H1 (cell line): Measurements from ENCODE around the gene RGS16. TPM values are rescaled to one million over a fixed set of nuclear protein-coding genes. Genes with fewer than 3 reads are reported as not detected.

Experiments
- CTCF ChIA-PET: fragments of 300-600 bp; sonication (Branson Sonifier 250); formaldehyde crosslinking; loops from one replicate; lab custom pipeline; 2021; ENCODE audit not compliant: partially characterized antibody; lab: Charles Lee
- POLR2A ChIA-PET: fragments of 300-600 bp; sonication (Branson Sonifier 250); formaldehyde crosslinking; loops from one replicate; lab custom pipeline; 2021; ENCODE audit warnings: inconsistent platforms; ENCODE audit not compliant: partially characterized antibody; lab: Charles Lee
- DNase-seq, 2 experiments: peaks; one replicate each; pipeline versions ENCODE4 v3.0.0 to v3.0.0-alpha.2; 2010 to 2022; ENCODE audit warnings: low spot score in 2 of 2, low read depth in 1 of 2, mixed read lengths in 1 of 2
- FAIRE-seq: peaks from 2 replicates; lab custom pipeline; 2011; peaks lifted over from hg19 to GRCh38; lab: Jason Lieb, UNC
- H2AFZ ChIP-seq: 2 replicates; pipeline ENCODE4 v1.8.1; 2012; ENCODE audit warnings: low read length, inconsistent platforms
- H2AK5ac ChIP-seq: 2 replicates; pipeline ENCODE4 v1.6.1; 2013; ENCODE audit warnings: low read depth, low read length
- H2BK120ac ChIP-seq: replicated peaks from 2 replicates; pipeline ENCODE3; 2013; ENCODE audit warnings: low read depth, low read length, inconsistent platforms
- H2BK12ac ChIP-seq: 2 replicates; pipeline ENCODE4 v1.6.1; 2013; ENCODE audit warnings: low read depth, low read length
- H2BK15ac ChIP-seq: 2 replicates; pipeline ENCODE4 v1.6.1; 2013; ENCODE audit warnings: low read length
- H2BK20ac ChIP-seq: 2 replicates; pipeline ENCODE4 v1.6.1; 2013; ENCODE audit warnings: low read length
- H2BK5ac ChIP-seq: 2 replicates; pipeline ENCODE4 v1.6.1; 2013; ENCODE audit warnings: low read depth, low read length
- H3K14ac ChIP-seq: 2 replicates; pipeline ENCODE4 v1.6.1; 2013; ENCODE audit warnings: inconsistent platforms; ENCODE audit not compliant: insufficient read length
- H3K18ac ChIP-seq: 2 replicates; pipeline ENCODE4 v1.6.1; 2013; ENCODE audit warnings: low read length; ENCODE audit errors: extremely low read depth
- H3K23ac ChIP-seq: 2 replicates; pipeline ENCODE4 v1.6.1; 2013; ENCODE audit warnings: inconsistent platforms; ENCODE audit not compliant: insufficient read length
- H3K23me2 ChIP-seq: 2 replicates; pipeline ENCODE4 v1.6.1; 2013; ENCODE audit warnings: low read depth, low read length
- H3K27ac ChIP-seq: 2 replicates; pipeline ENCODE4 v1.6.1; 2011; ENCODE audit warnings: low read depth, low read length, inconsistent platforms
- H3K27me3 ChIP-seq, 4 experiments: replicated peaks in 1 of 4; 1 replicate in 1 of 4; 2 replicates in 3 of 4; pipeline versions ENCODE4 v1.6.1 to v1.8.1; 2011 to 2013; ENCODE audit warnings: low read length in 3 of 4, mild to moderate bottlenecking in 3 of 4, inconsistent platforms in 2 of 4, mixed read lengths in 2 of 4, moderate library complexity in 1 of 4; ENCODE audit not compliant: control insufficient read depth in 3 of 4, insufficient read depth in 3 of 4; ENCODE audit errors: extremely low read depth in 1 of 4
- H3K36me3 ChIP-seq, 4 experiments: 2 replicates each; pipeline versions ENCODE4 v1.6.1 to v1.8.1; 2011 to 2013; ENCODE audit warnings: mild to moderate bottlenecking in 4 of 4, low read length in 3 of 4, moderate library complexity in 2 of 4, control low read depth in 1 of 4, inconsistent platforms in 1 of 4; ENCODE audit not compliant: insufficient read depth in 4 of 4, control insufficient read depth in 2 of 4
- H3K4ac ChIP-seq: replicated peaks from 2 replicates; pipeline ENCODE3; 2013; ENCODE audit warnings: low read length, low read depth, mixed read lengths, inconsistent platforms; ENCODE audit not compliant: insufficient read length
- H3K4me1 ChIP-seq, 4 experiments: replicated peaks in 1 of 4; 1 replicate in 1 of 4; 2 replicates in 3 of 4; pipeline versions ENCODE4 v1.6.1 to v1.8.1; 2011 to 2013; ENCODE audit warnings: low read length in 3 of 4, inconsistent platforms in 2 of 4, mixed read lengths in 1 of 4; ENCODE audit not compliant: insufficient read depth in 4 of 4, control insufficient read depth in 3 of 4
- H3K4me2 ChIP-seq, 2 experiments: 2 replicates each; pipeline versions ENCODE4 v1.6.1 to v1.8.1; 2011 to 2013; ENCODE audit warnings: low read depth in 2 of 2, low read length in 2 of 2, control low read depth in 1 of 2, inconsistent platforms in 1 of 2, mild to moderate bottlenecking in 1 of 2; ENCODE audit not compliant: insufficient read depth in 1 of 2
- H3K4me3 ChIP-seq, 4 experiments: fragments of 200-600, 300-600 bp in 1 of 4; sonication (generic), shearing (Covaris generic), sonication (Bioruptor Twin) in 1 of 4; 2 replicates each; pipeline versions ENCODE4 v1.5.1 to v1.8.1; 2011 to 2016; ENCODE audit warnings: low read length in 4 of 4, low read depth in 3 of 4, control low read depth in 2 of 4, inconsistent platforms in 2 of 4, mild to moderate bottlenecking in 2 of 4, mixed read lengths in 1 of 4, moderate library complexity in 1 of 4; ENCODE audit not compliant: insufficient read depth in 2 of 4; ENCODE audit errors: extremely low read depth in 1 of 4
- H3K56ac ChIP-seq: replicated peaks from 2 replicates; pipeline ENCODE3; 2013; ENCODE audit warnings: low read depth, mild to moderate bottlenecking, mixed read lengths, low read length, inconsistent platforms; ENCODE audit not compliant: insufficient read length
- H3K79me1 ChIP-seq: 2 replicates; pipeline ENCODE4 v1.6.1; 2013; ENCODE audit warnings: low read depth, low read length, control low read depth
- H3K79me2 ChIP-seq, 2 experiments: 2 replicates each; pipeline versions ENCODE4 v1.6.1 to v1.8.1; 2012 to 2013; ENCODE audit warnings: low read length in 2 of 2, mild to moderate bottlenecking in 2 of 2, inconsistent platforms in 1 of 2; ENCODE audit not compliant: insufficient read depth in 2 of 2, control insufficient read depth in 1 of 2
- H3K9ac ChIP-seq, 4 experiments: replicated peaks in 1 of 4; 1 replicate in 1 of 4; 2 replicates in 3 of 4; pipeline versions ENCODE4 v1.6.1 to v1.8.1; 2011 to 2013; ENCODE audit warnings: low read depth in 3 of 4, low read length in 3 of 4, control low read depth in 2 of 4, mild to moderate bottlenecking in 2 of 4, moderate library complexity in 2 of 4, inconsistent platforms in 1 of 4; ENCODE audit errors: extremely low read depth in 1 of 4
- H3K9me3 ChIP-seq, 2 experiments: 2 replicates each; pipeline versions ENCODE4 v1.6.1 to v1.8.1; 2012 to 2013; ENCODE audit warnings: mild to moderate bottlenecking in 2 of 2, moderate library complexity in 2 of 2, control low read depth in 1 of 2, inconsistent platforms in 1 of 2, low read depth in 1 of 2, low read length in 1 of 2, mixed read lengths in 1 of 2; ENCODE audit not compliant: insufficient read depth in 2 of 2
- H4K20me1 ChIP-seq, 2 experiments: replicated peaks in 1 of 2; 2 replicates each; pipeline versions ENCODE3 to v1.8.1; 2011 to 2013; ENCODE audit warnings: inconsistent platforms in 2 of 2, low read length in 2 of 2, mild to moderate bottlenecking in 1 of 2; ENCODE audit not compliant: insufficient read depth in 2 of 2, control insufficient read depth in 1 of 2
- H4K5ac ChIP-seq: 2 replicates; pipeline ENCODE4 v1.6.1; 2013; ENCODE audit warnings: low read length, low read depth, mixed read lengths, inconsistent platforms; ENCODE audit not compliant: insufficient read length
- H4K8ac ChIP-seq: 2 replicates; pipeline ENCODE4 v1.8.0; 2013; ENCODE audit warnings: mild to moderate bottlenecking, moderate library complexity, low read length, inconsistent platforms; ENCODE audit not compliant: insufficient read depth; ENCODE audit errors: extremely low read depth
- H4K91ac ChIP-seq: replicated peaks from 2 replicates; pipeline ENCODE3; 2013; ENCODE audit warnings: low read length, mixed read lengths, inconsistent platforms; ENCODE audit not compliant: insufficient read length
- ASH2L ChIP-seq: fragments of 200-600, 300-600 bp; sonication (generic); IDR thresholded peaks from one replicate; pipeline ENCODE4 v1.7.1; 2017; ENCODE audit warnings: low read length
- E2F6 ChIP-seq: IDR thresholded peaks from 2 replicates; pipeline ENCODE4 v1.6.1; 2012; ENCODE audit warnings: inconsistent platforms
- POLR2A ChIP-seq, 2 experiments: IDR thresholded peaks; 1 replicate in 1 of 2; 2 replicates in 1 of 2; pipeline ENCODE4 v1.6.1; 2011; ENCODE audit warnings: low read depth in 2 of 2, low read length in 2 of 2, mild to moderate bottlenecking in 2 of 2; ENCODE audit errors: control extremely low read depth in 1 of 2
- POLR2AphosphoS5 ChIP-seq: IDR thresholded peaks from 2 replicates; pipeline ENCODE4 v1.6.1; 2011; ENCODE audit warnings: low read depth, low read length
- TCF12 ChIP-seq: IDR thresholded peaks from 2 replicates; pipeline ENCODE4 v1.6.1; 2011; ENCODE audit warnings: low read depth, mild to moderate bottlenecking, low read length
- ZNF274 ChIP-seq: IDR thresholded peaks from 2 replicates; pipeline ENCODE4 v1.7.0; 2012; ENCODE audit warnings: low read length, borderline replicate concordance; ENCODE audit errors: extremely low read depth
- WGBS, 2 experiments: shearing (Covaris generic) in 1 of 2; methylation state at CpG; one replicate each; pipeline versions ENCODE4 v1.1.6 to v1.1.7; 2013 to 2015; ENCODE audit warnings: low lambda C conversion rate in 2 of 2, mixed read lengths in 2 of 2, inconsistent platforms in 1 of 2, low coverage in 1 of 2, missing lambda C conversion rate in 1 of 2; ENCODE audit not compliant: insufficient replicate concordance in 2 of 2, insufficient coverage in 1 of 2, insufficient read length in 1 of 2; ENCODE audit errors: extremely low coverage in 1 of 2, missing lambda C conversion rate in 1 of 2; 5-methylcytosine and 5-hydroxymethylcytosine counted together
- long read RNA-seq, 2 experiments: library from RNA in 1 of 2; library from capped mRNA in 1 of 2; stranded (forward); transcript quantifications; one replicate each; pipeline ENCODE4 v2.0.0, GENCODE V29; 2021; ENCODE audit warnings: inconsistent platforms in 1 of 2
- polyA minus RNA-seq, 3 experiments: library from RNA; depleted of rRNA, polyadenylated mRNA; stranded (reverse); fragments of >200 nt; gene quantifications; 1 replicate in 2 of 3; 2 replicates in 1 of 3; pipeline ENCODE4 v1.2.3, GENCODE V29; 2011
- polyA plus RNA-seq, 7 experiments: library from polyadenylated mRNA; depleted of rRNA in 3 of 7; stranded (reverse) in 5 of 7; unstranded in 2 of 7; fragments of >200 nt in 5 of 7; fragments of 200-250 nt in 2 of 7; gene quantifications; 1 replicate in 5 of 7; 2 replicates in 1 of 7; 4 replicates in 1 of 7; pipeline versions ENCODE4 v1.2.1 to v1.2.3, GENCODE V29; 2011 to 2013; ENCODE audit warnings: missing spikeins in 2 of 7, mixed read lengths in 2 of 7
- total RNA-seq: library from RNA; stranded (reverse); fragmentation: NEBNext Ultra II Directional; extraction: Animal tissue kit (Norgen Biotek cat#: 25700); gene quantifications from 2 replicates; pipeline ENCODE4 v1.2.1, GENCODE V29; 2021

RGS16 gene
- total RNA-seq (8.1 and 9.8 TPM in 2 replicates), polyA plus RNA-seq (2011; rRNA removed) (5.7 and 7.7 TPM in 2 replicates), polyA minus RNA-seq (2011; rRNA and poly(A)+ RNA removed) (4.1 and 5.1 TPM in 2 replicates)
- polyA plus RNA-seq (2011; cell fraction: cytosol; rRNA removed): 8.6 TPM
- polyA plus RNA-seq (2011; cell fraction: nucleus; rRNA removed): 9.3 TPM
- 7.5 to 8.3 TPM (median 8.1 TPM) in 4 replicates for polyA plus RNA-seq (2012, experiment 1 of 2)
- 8.6 TPM for polyA plus RNA-seq (2012, experiment 2 of 2)
- polyA plus RNA-seq (2013, experiment 1 of 2): 5.7 TPM
- polyA plus RNA-seq (2013, experiment 2 of 2): 5.4 TPM
- 5.7 TPM for polyA minus RNA-seq (2011; cell fraction: cytosol; rRNA and poly(A)+ RNA removed)
- 6.7 TPM for polyA minus RNA-seq (2011; cell fraction: nucleus; rRNA and poly(A)+ RNA removed)
- long read RNA-seq, experiment 1, transcript RGS16-201 (5 exons, 2,427 nt): major isoform, 5 of 13 reads
- long read RNA-seq, experiment 1, partial matches to known transcripts: 8 of 13 reads
- long read RNA-seq, experiment 1, other reads (novel, unspliced or antisense): 0 of 13 reads
- long read RNA-seq, experiment 2, transcript RGS16-201 (5 exons, 2,427 nt): major isoform, 7 of 9 reads
- long read RNA-seq, experiment 2, partial matches to known transcripts: 1 of 9 reads
- long read RNA-seq, experiment 2, other reads (novel, unspliced or antisense): 1 of 9 reads

GRCh38 chr1:182604175-182605164 lies at the start of gene RGS16:
TSS of gene RGS16 (minus strand) at chr1:182604389. CDS start at chr1:182604259, 130 bp downstream.
- Histone ChIP-seq H4K8ac (peak within 1 kb of the TSS; percentile 70; the same call in 1 of the 2 replicates), H3K27me3 (peaks cover 0 to 31% (median 20%) of the 10 kb centered on the region in 4 experiments; a peak in 6 of 7 replicates), H2AFZ (peak within 1 kb of the TSS; percentile 47; the same call in 1 of the 2 replicates), H3K4me1 (peaks cover 4 to 19% (median 8%) of the 10 kb centered on the region in 4 experiments), H3K9ac (peak within 1 kb of the TSS in 2 of 4 experiments; percentile 8 to 50; a peak in 3 of 7 replicates), H3K9me3 (no peaks in the 10 kb centered on the region), H2BK5ac (0 out of 2 replicates have a peak within 1 kb of the TSS, but pooled peaks have one; percentile 6), H4K20me1 (peaks cover 2 to 4% of the 10 kb centered on the region in 2 experiments), H2AK5ac (no peak within 1 kb of the TSS), H2BK20ac (no peak within 1 kb of the TSS; the same call in none of the 2 replicates), H4K91ac (peak within 1 kb of the TSS; percentile 58), H3K79me2 (no peaks in the 10 kb centered on the region), H2BK15ac (no peak within 1 kb of the TSS; the same call in 1 of the 2 replicates), H3K4ac (no peak within 1 kb of the TSS), H2BK12ac (peak within 1 kb of the TSS; percentile 76; the same call in 1 of the 2 replicates), H3K23me2 (peaks cover 7% of the 10 kb centered on the region), H4K5ac (peak within 1 kb of the TSS; percentile 44), H2BK120ac (no peak within 1 kb of the TSS), H3K18ac (peak within 1 kb of the TSS; percentile 74; the same call in 1 of the 2 replicates), H3K56ac (peak within 1 kb of the TSS; percentile 11), H3K79me1 (no peaks in the 10 kb centered on the region), H3K14ac (no peak within 1 kb of the TSS), H3K4me2 (peak within 1 kb of the TSS; percentile 76 to 84), H3K36me3 (peaks cover 10 to 13% (median 12%) of the 10 kb centered on the region in 4 experiments; a peak in 6 of 8 replicates), H3K23ac (no peak within 1 kb of the TSS), H3K4me3 (peak within 1 kb of the TSS; percentile 41 to 66 (median 50)), H3K27ac (peak within 1 kb of the TSS; percentile 34; the same call in 1 of the 2 replicates)
- DNase-seq: peak in 1 of 2 experiments; percentile 95
- ChIA-PET CTCF (interaction anchor here (0.6 to 37.1 kb wide), 14 partner anchors 9 to 208 kb away, joined by 3 to 1131 read pairs (median 5); partner anchors contain the start of gene NPL), POLR2A (interaction anchor here (0.6 to 15.0 kb wide), 15 partner anchors 9 to 202 kb away, joined by 3 to 231 read pairs (median 4); partner anchors contain the start of genes NPL and RNASEL)
- WGBS, 2 experiments: 12% methylated on average over 40 of the region's 44 CpGs; no CpG with 5 or more reads in 1 of the 2 experiments
- no peak for FAIRE-seq
- TF ChIP-seq POLR2AphosphoS5 (peak; percentile 91), E2F6 (peak; percentile 99), ASH2L (peak; percentile 44), TCF12 (peak; percentile 59; the same call in 1 of the 2 replicates), POLR2A (IDR thresholded peaks at IDR 0.05; ENCODE audit: control extremely low read depth in 1 of 2, low read depth in 2 of 2, low read length in 2 of 2) (peak; percentile 86 to 87), ZNF274 (no peak)
